ENCODE results near the gene C6orf89.

- TF ChIP-seq CTCF (IDR thresholded peaks at IDR 0.05; ENCODE audit: low read length) (no peak), EZH2 (optimal IDR thresholded peaks at IDR 0.05; ENCODE audit: low read depth, low read length) (no peak), EZH2phosphoT487 (IDR thresholded peaks at IDR 0.05; ENCODE audit: low read length) (no peak)
These were observed 81.5 kb downstream of the C6orf89 start for GRCh38 chr6:36967301-36967700.
